HCT116 (cell line): ENCODE data around the gene SEH1L. TPM values are rescaled to one million over a fixed set of nuclear protein-coding genes. Genes with fewer than 3 reads are reported as not detected.

ENCODE experiments used
- ATAC-seq: fragments of 200-7000 bp; cut with Tn5 transposase; 2 replicates; pipeline ENCODE4 v1.9.1; 2020; ENCODE audit warnings: mild to moderate bottlenecking, moderate library complexity
- BruUV-seq: library from RNA; stranded (reverse); fragments of 400-500 nt; replicated peaks from 2 replicates; lab custom pipeline; 2021; lab: Mats Ljungman, UMichigan
- CTCF ChIA-PET: fragments of 300-600 bp; sonication (Branson Sonifier 250); formaldehyde crosslinking; loops from one replicate; lab custom pipeline; 2021; ENCODE audit warnings: antibody characterized with exemption; lab: Charles Lee
- POLR2A ChIA-PET: fragments of 300-600, 350-600 bp; sonication (Branson Sonifier 250); formaldehyde crosslinking; loops from one replicate; lab custom pipeline; 2021; ENCODE audit warnings: antibody characterized with exemption; lab: Charles Lee
- RAD21 ChIA-PET, 2 experiments: fragments of 300-600 bp; sonication (Branson Sonifier 250); formaldehyde crosslinking; loops; one replicate each; lab custom pipeline; 2023; ENCODE audit warnings: low total read pairs in 2 of 2; ENCODE audit not compliant: uncharacterized antibody in 2 of 2, unreplicated experiment in 2 of 2, low non-redundant PET in 1 of 2; lab: Charles Lee
- DNase-seq: peaks from one replicate; pipeline ENCODE4 v3.0.0-alpha.2; 2010; ENCODE audit warnings: low read depth, low spot score
- H2AFZ ChIP-seq: fragments of 200-600 bp; shearing (Covaris generic), sonication (generic); 2 replicates; pipeline ENCODE4 v1.6.1; 2017; ENCODE audit warnings: low read depth, mixed run types, mixed read lengths, antibody characterized with exemption, low read length; ENCODE audit not compliant: poor library complexity, severe bottlenecking
- H3K27ac ChIP-seq: 2 replicates; pipeline ENCODE4 v1.5.1; 2012; ENCODE audit warnings: low read depth, low read length
- H3K27me3 ChIP-seq: fragments of 200-600 bp; sonication (generic); 2 replicates; pipeline ENCODE4 v1.6.1; 2016; ENCODE audit warnings: mixed run types, low read length, mixed read lengths; ENCODE audit not compliant: insufficient read depth
- H3K36me3 ChIP-seq, 2 experiments: fragments of 200-500 bp in 1 of 2; fragments of 200-600 bp in 1 of 2; sonication (Bioruptor generic) in 1 of 2; sonication (generic) in 1 of 2; 2 replicates each; pipeline versions ENCODE4 v1.5.1 to v1.6.1; 2014 to 2016; ENCODE audit warnings: low read length in 2 of 2, inconsistent platforms in 1 of 2, mixed read lengths in 1 of 2, mixed run types in 1 of 2; ENCODE audit not compliant: insufficient read depth in 2 of 2, control insufficient read depth in 1 of 2
- H3K4me1 ChIP-seq, 2 experiments: fragments of 200-600 bp in 1 of 2; sonication (generic) in 1 of 2; 2 replicates each; pipeline versions ENCODE4 v1.5.1 to v1.6.1; 2012 to 2017; ENCODE audit warnings: low read length in 2 of 2, inconsistent platforms in 1 of 2, mild to moderate bottlenecking in 1 of 2, mixed read lengths in 1 of 2, mixed run types in 1 of 2, moderate library complexity in 1 of 2; ENCODE audit not compliant: insufficient read depth in 2 of 2, control insufficient read depth in 1 of 2
- H3K4me2 ChIP-seq: fragments of 200-600 bp; sonication (generic); 2 replicates; pipeline ENCODE4 v1.6.1; 2017; ENCODE audit warnings: mixed run types, low read length, mixed read lengths
- H3K4me3 ChIP-seq, 2 experiments: fragments of 200-600 bp in 1 of 2; sonication (generic) in 1 of 2; replicated peaks in 1 of 2; 2 replicates each; pipeline ENCODE4 v1.5.1; 2011 to 2016; ENCODE audit warnings: low read length in 2 of 2, control low read depth in 1 of 2, low read depth in 1 of 2, mild to moderate bottlenecking in 1 of 2, mixed read lengths in 1 of 2, mixed run types in 1 of 2
- H3K79me2 ChIP-seq: fragments of 200-600 bp; sonication (generic); 2 replicates; pipeline ENCODE4 v1.6.1; 2017; ENCODE audit warnings: mild to moderate bottlenecking, mixed run types, low read length, moderate library complexity, mixed read lengths; ENCODE audit not compliant: insufficient read depth
- H3K9ac ChIP-seq: fragments of 200-600 bp; sonication (generic); 2 replicates; pipeline ENCODE4 v1.6.1; 2016; ENCODE audit warnings: low read length, mixed read lengths
- H3K9me2 ChIP-seq: fragments of 200-600 bp; sonication (generic), shearing (Covaris generic); 2 replicates; pipeline ENCODE4 v1.6.1; 2017; ENCODE audit warnings: mixed run types, mild to moderate bottlenecking, moderate library complexity; ENCODE audit not compliant: insufficient read depth
- H3K9me3 ChIP-seq, 2 experiments: fragments of 200-500 bp in 1 of 2; fragments of 200-600 bp in 1 of 2; sonication (Bioruptor generic) in 1 of 2; sonication (generic) in 1 of 2; 2 replicates each; pipeline ENCODE4 v1.6.1; 2014 to 2017; ENCODE audit warnings: low read length in 2 of 2, mixed read lengths in 2 of 2, inconsistent platforms in 1 of 2, low read depth in 1 of 2, mild to moderate bottlenecking in 1 of 2, mixed run types in 1 of 2, moderate library complexity in 1 of 2; ENCODE audit not compliant: control insufficient read depth in 1 of 2, insufficient read depth in 1 of 2
- H4K20me1 ChIP-seq: fragments of 200-600 bp; sonication (generic), shearing (Covaris generic); 2 replicates; pipeline ENCODE4 v1.6.1; 2017; ENCODE audit warnings: mixed run types, mild to moderate bottlenecking, moderate library complexity; ENCODE audit not compliant: insufficient read depth
- EGR1 ChIP-seq: IDR thresholded peaks from 2 replicates; pipeline ENCODE4 v1.6.1; 2012; ENCODE audit warnings: low read depth
- EZH2 ChIP-seq: fragments of 200-600 bp; sonication (generic); IDR thresholded peaks from 2 replicates; pipeline ENCODE4 v1.6.1; 2017; ENCODE audit warnings: antibody characterized with exemption, mixed run types
- FOSL1 ChIP-seq: IDR thresholded peaks from 2 replicates; pipeline ENCODE4 v1.6.1; 2012; ENCODE audit warnings: low read depth
- POLR2A ChIP-seq: IDR thresholded peaks from 2 replicates; pipeline ENCODE4 v1.7.0; 2011; ENCODE audit warnings: borderline replicate concordance; ENCODE audit not compliant: insufficient read depth, insufficient read length; ENCODE audit errors: extremely low read depth
- RAD21 ChIP-seq: IDR thresholded peaks from 2 replicates; pipeline ENCODE4 v1.6.1; 2012; ENCODE audit warnings: low read depth, mild to moderate bottlenecking
- SIN3A ChIP-seq: IDR thresholded peaks from 2 replicates; pipeline ENCODE4 v1.6.1; 2012; ENCODE audit warnings: low read depth
- SRF ChIP-seq: IDR thresholded peaks from 2 replicates; pipeline ENCODE4 v1.6.1; 2012; ENCODE audit warnings: low read depth
- TCF7L2 ChIP-seq: IDR thresholded peaks from 2 replicates; pipeline ENCODE4 v1.7.0; 2011; ENCODE audit warnings: borderline replicate concordance, inconsistent platforms; ENCODE audit not compliant: insufficient read depth, insufficient read length; ENCODE audit errors: extremely low read depth
- intact Hi-C: fragments of 100-400 bp; cut with micrococcal nuclease; formaldehyde crosslinking; loops from 2 replicates; pipeline ENCODE4 v1.10.0; 2022
- total RNA-seq: library from RNA; stranded (reverse); gene quantifications from one replicate; pipeline ENCODE4 v1.2.1, GENCODE V29; 2021; ENCODE audit not compliant: unreplicated experiment
- TF ChIP-seq, protein P1 (sequence below), 3 experiments: fragments of 200-600 bp in 1 of 3; sonication (generic) in 1 of 3; IDR thresholded peaks in 2 of 3; conservative IDR thresholded peaks in 1 of 3; 2 replicates each; pipeline ENCODE4 v1.5.1; 2012 to 2017; ENCODE audit warnings: low read depth in 2 of 3, low read length in 2 of 3, antibody characterized with exemption in 1 of 3, borderline replicate concordance in 1 of 3, control low read depth in 1 of 3, mild to moderate bottlenecking in 1 of 3, mixed read lengths in 1 of 3, mixed run types in 1 of 3, moderate library complexity in 1 of 3; ENCODE audit not compliant: insufficient read depth in 1 of 3
- TF ChIP-seq, protein P2 (sequence below): IDR thresholded peaks from 2 replicates; pipeline ENCODE4 v1.6.1; 2012
- TF ChIP-seq, protein P3 (sequence below): IDR thresholded peaks from 2 replicates; pipeline ENCODE4 v1.6.1; 2012; ENCODE audit warnings: low read depth

SEH1L gene
- total RNA-seq, 1 experiment from 2014 or later: 83.7 TPM

DNA sequence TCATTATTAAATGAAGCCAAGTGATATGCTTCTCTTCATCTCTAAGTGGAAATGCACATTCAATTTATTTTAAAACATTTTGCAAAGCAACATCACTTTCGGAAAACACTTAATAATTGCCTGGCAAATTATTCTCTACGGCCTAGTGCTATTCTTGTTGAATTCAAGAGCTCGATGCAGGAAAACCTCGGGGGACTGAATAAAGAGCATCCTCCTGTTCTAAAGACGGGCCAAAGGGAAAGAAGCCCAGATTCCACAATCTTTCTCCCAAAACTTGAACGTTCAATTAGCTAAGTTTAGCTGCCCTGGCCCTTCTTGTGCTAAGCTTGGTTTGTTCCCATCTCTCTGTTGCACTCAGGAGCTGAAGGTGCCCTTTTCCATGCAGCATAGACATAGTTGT lies 23.2 kb upstream of the SEH1L start:
- Histone ChIP-seq H3K79me2 (no peaks in the 10 kb centered on the region), H3K4me2 (no peak overlapping the region), H3K9me3 (no peaks in the 10 kb centered on the region), H3K27ac (no peak overlapping the region), H3K9me2 (no peaks in the 10 kb centered on the region), H3K4me3 (no peak overlapping the region), H3K36me3 (no peaks in the 10 kb centered on the region), H2AFZ (no peak overlapping the region), H3K9ac (no peak overlapping the region), H3K27me3 (no peaks in the 10 kb centered on the region), H4K20me1 (no peaks in the 10 kb centered on the region), H3K4me1 (no peaks in the 10 kb centered on the region)
- intact Hi-C loops: no loop called here
- ChIA-PET RAD21 (no interaction called here), CTCF (interaction anchor here (1.3 kb wide), 1 partner anchor 10 kb away, joined by 3 read pairs; no protein-coding TSS in a partner anchor), POLR2A (no interaction called here)
- DNase-seq: no peak
- ATAC-seq: no peak
- no TSS peak for BruUV-seq
- TF ChIP-seq EZH2 (no peak), POLR2A (no peak), TCF7L2 (no peak), FOSL1 (no peak), RAD21 (no peak), SIN3A (no peak), EGR1 (no peak), SRF (no peak)
- TF ChIP-seq, protein P1, sequence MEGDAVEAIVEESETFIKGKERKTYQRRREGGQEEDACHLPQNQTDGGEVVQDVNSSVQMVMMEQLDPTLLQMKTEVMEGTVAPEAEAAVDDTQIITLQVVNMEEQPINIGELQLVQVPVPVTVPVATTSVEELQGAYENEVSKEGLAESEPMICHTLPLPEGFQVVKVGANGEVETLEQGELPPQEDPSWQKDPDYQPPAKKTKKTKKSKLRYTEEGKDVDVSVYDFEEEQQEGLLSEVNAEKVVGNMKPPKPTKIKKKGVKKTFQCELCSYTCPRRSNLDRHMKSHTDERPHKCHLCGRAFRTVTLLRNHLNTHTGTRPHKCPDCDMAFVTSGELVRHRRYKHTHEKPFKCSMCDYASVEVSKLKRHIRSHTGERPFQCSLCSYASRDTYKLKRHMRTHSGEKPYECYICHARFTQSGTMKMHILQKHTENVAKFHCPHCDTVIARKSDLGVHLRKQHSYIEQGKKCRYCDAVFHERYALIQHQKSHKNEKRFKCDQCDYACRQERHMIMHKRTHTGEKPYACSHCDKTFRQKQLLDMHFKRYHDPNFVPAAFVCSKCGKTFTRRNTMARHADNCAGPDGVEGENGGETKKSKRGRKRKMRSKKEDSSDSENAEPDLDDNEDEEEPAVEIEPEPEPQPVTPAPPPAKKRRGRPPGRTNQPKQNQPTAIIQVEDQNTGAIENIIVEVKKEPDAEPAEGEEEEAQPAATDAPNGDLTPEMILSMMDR (IDR thresholded peaks at IDR 0.05 in 2 of 3, conservative IDR thresholded peaks at IDR 0.05 in 1 of 3; ENCODE audit: borderline replicate concordance in 1 of 3, insufficient read depth in 1 of 3, low read depth in 2 of 3, low read length in 2 of 3): no peak
- TF ChIP-seq, protein P2, sequence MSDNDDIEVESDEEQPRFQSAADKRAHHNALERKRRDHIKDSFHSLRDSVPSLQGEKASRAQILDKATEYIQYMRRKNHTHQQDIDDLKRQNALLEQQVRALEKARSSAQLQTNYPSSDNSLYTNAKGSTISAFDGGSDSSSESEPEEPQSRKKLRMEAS: no peak
- TF ChIP-seq, protein P3, sequence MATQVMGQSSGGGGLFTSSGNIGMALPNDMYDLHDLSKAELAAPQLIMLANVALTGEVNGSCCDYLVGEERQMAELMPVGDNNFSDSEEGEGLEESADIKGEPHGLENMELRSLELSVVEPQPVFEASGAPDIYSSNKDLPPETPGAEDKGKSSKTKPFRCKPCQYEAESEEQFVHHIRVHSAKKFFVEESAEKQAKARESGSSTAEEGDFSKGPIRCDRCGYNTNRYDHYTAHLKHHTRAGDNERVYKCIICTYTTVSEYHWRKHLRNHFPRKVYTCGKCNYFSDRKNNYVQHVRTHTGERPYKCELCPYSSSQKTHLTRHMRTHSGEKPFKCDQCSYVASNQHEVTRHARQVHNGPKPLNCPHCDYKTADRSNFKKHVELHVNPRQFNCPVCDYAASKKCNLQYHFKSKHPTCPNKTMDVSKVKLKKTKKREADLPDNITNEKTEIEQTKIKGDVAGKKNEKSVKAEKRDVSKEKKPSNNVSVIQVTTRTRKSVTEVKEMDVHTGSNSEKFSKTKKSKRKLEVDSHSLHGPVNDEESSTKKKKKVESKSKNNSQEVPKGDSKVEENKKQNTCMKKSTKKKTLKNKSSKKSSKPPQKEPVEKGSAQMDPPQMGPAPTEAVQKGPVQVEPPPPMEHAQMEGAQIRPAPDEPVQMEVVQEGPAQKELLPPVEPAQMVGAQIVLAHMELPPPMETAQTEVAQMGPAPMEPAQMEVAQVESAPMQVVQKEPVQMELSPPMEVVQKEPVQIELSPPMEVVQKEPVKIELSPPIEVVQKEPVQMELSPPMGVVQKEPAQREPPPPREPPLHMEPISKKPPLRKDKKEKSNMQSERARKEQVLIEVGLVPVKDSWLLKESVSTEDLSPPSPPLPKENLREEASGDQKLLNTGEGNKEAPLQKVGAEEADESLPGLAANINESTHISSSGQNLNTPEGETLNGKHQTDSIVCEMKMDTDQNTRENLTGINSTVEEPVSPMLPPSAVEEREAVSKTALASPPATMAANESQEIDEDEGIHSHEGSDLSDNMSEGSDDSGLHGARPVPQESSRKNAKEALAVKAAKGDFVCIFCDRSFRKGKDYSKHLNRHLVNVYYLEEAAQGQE: no peak
